ENCODE results near the gene ZNF800. TPM values are rescaled to one million over a fixed set of nuclear protein-coding genes. Genes with fewer than 3 reads are reported as not detected.
"Not testable (repeated sequence)": the region's sequence is repeated elsewhere in the genome, so short reads cannot be mapped to it uniquely, and the experiment has no call there.

ZNF800 gene
- total and polyA plus RNA-seq, 2 donors from 2014 or later, result 4.5 to 36.8 TPM

GRCh38 chr7:127404286-127405072 lies 12.0 kb upstream of the ZNF800 start:
- Histone ChIP-seq H3K4me3 (ENCODE audit: low read length in 3 of 3) (no peak overlapping the region), H3K9ac (ENCODE audit: low read length in 3 of 3) (no peak overlapping the region), H3K36me3 (ENCODE audit: control insufficient read depth in 2 of 3, insufficient read depth in 3 of 3, low read length in 3 of 3) (no peaks in the 10 kb centered on the region), H3K27ac (ENCODE audit: low read depth in 2 of 2, low read length in 2 of 2) (no peak overlapping the region), H3K27me3 (ENCODE audit: control insufficient read depth, insufficient read depth, low read length) (no peaks in the 10 kb centered on the region), H3K4me1 (ENCODE audit: control insufficient read depth in 2 of 3, insufficient read depth in 2 of 3, low read depth in 1 of 3, low read length in 3 of 3) (no peaks in the 10 kb centered on the region), H3K9me3 (ENCODE audit: control insufficient read depth in 2 of 3, insufficient read depth in 1 of 3, low read length in 3 of 3) (peaks cover 0 to 2% (median 0%) of the 10 kb centered on the region in 3 donors)
- intact Hi-C loops (cut with DNase I), result no loop called here
- no peak for FAIRE-seq
- TF ChIP-seq, protein P1, sequence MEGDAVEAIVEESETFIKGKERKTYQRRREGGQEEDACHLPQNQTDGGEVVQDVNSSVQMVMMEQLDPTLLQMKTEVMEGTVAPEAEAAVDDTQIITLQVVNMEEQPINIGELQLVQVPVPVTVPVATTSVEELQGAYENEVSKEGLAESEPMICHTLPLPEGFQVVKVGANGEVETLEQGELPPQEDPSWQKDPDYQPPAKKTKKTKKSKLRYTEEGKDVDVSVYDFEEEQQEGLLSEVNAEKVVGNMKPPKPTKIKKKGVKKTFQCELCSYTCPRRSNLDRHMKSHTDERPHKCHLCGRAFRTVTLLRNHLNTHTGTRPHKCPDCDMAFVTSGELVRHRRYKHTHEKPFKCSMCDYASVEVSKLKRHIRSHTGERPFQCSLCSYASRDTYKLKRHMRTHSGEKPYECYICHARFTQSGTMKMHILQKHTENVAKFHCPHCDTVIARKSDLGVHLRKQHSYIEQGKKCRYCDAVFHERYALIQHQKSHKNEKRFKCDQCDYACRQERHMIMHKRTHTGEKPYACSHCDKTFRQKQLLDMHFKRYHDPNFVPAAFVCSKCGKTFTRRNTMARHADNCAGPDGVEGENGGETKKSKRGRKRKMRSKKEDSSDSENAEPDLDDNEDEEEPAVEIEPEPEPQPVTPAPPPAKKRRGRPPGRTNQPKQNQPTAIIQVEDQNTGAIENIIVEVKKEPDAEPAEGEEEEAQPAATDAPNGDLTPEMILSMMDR (IDR thresholded peaks at IDR 0.05; ENCODE audit: borderline replicate concordance, extremely low read depth, insufficient read depth), result no peak
- no peak for DNase-seq

GRCh38 chr7:127396184-127396583 lies 3.7 kb upstream of the ZNF800 start:
- no peak overlapping the region for H3K9ac ChIP-seq (ENCODE audit: low read length in 3 of 3)
- peaks cover 0 to 2% (median 0%) of the 10 kb centered on the region in 3 donors for H3K4me1 ChIP-seq (ENCODE audit: control insufficient read depth in 2 of 3, insufficient read depth in 2 of 3, low read depth in 1 of 3, low read length in 3 of 3)
- H3K27me3 ChIP-seq (ENCODE audit: control insufficient read depth, insufficient read depth, low read length), result peaks cover 5% of the 10 kb centered on the region
- FAIRE-seq, result no peak
- H3K9me3 ChIP-seq (ENCODE audit: control insufficient read depth in 2 of 3, insufficient read depth in 1 of 3, low read length in 3 of 3), result no peaks in the 10 kb centered on the region
- TF ChIP-seq, protein P1 (IDR thresholded peaks at IDR 0.05; ENCODE audit: borderline replicate concordance, extremely low read depth, insufficient read depth), result no peak
- no peak overlapping the region for H3K4me3 ChIP-seq (ENCODE audit: low read length in 3 of 3)
- no peak for DNase-seq
- intact Hi-C loops (cut with DNase I), result no loop called here
- H3K36me3 ChIP-seq (ENCODE audit: control insufficient read depth in 2 of 3, insufficient read depth in 3 of 3, low read length in 3 of 3), result no peaks in the 10 kb centered on the region
- no peak overlapping the region for H3K27ac ChIP-seq (ENCODE audit: low read depth in 2 of 2, low read length in 2 of 2)

DNA sequence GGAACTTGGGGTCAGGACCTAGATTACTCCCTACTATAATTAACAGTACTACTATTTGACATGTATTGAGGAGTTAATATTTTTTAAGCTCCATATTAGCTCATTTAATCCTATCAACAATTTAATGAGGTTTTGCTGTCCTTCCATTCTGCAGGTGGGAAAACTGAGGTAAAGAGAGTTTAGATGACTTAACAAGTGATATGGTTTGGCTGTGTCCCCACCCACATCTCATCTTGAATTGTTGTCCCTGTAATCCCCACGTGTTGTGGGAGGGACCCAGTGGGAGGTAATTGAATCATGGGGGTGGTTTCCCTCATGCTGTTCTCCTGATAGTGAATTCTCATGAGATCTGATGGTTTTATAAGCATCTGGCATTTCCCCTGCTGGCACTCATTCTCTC lies 2.6 kb upstream of the ZNF800 start:
- FAIRE-seq; H3K9ac ChIP-seq (ENCODE audit: low read length in 3 of 3); H3K4me1 ChIP-seq (ENCODE audit: control insufficient read depth in 2 of 3, insufficient read depth in 2 of 3, low read depth in 1 of 3, low read length in 3 of 3); H3K9me3 ChIP-seq (ENCODE audit: control insufficient read depth in 2 of 3, insufficient read depth in 1 of 3, low read length in 3 of 3); H3K27ac ChIP-seq (ENCODE audit: low read depth in 2 of 2, low read length in 2 of 2); H3K4me3 ChIP-seq (ENCODE audit: low read length in 3 of 3); H3K36me3 ChIP-seq (ENCODE audit: control insufficient read depth in 2 of 3, insufficient read depth in 3 of 3, low read length in 3 of 3); DNase-seq; intact Hi-C loops (cut with DNase I); H3K27me3 ChIP-seq (ENCODE audit: control insufficient read depth, insufficient read depth, low read length): not testable (repeated sequence)

GRCh38 chr7:127393368-127394058 lies 1.0 kb upstream of the ZNF800 start:
- no peaks in the 10 kb centered on the region for H3K9me3 ChIP-seq (ENCODE audit: control insufficient read depth in 2 of 3, insufficient read depth in 1 of 3, low read length in 3 of 3)
- peaks cover 0 to 4% (median 0%) of the 10 kb centered on the region in 3 donors for H3K4me1 ChIP-seq (ENCODE audit: control insufficient read depth in 2 of 3, insufficient read depth in 2 of 3, low read depth in 1 of 3, low read length in 3 of 3)
- TF ChIP-seq, protein P1 (IDR thresholded peaks at IDR 0.05; ENCODE audit: borderline replicate concordance, extremely low read depth, insufficient read depth), result peak; percentile 0
- intact Hi-C loops (cut with DNase I), result no loop called here
- H3K9ac ChIP-seq (ENCODE audit: low read length in 3 of 3), result peak overlapping the region; percentile 77 to 97 (median 87)
- peak in 3 of 5 donors; percentile 17 to 63 (median 38) for DNase-seq
- H3K27ac ChIP-seq (ENCODE audit: low read depth in 2 of 2, low read length in 2 of 2), result peak overlapping the region in 1 of 2 donors; percentile 94
- peak overlapping the region; percentile 84 to 99 (median 89) for H3K4me3 ChIP-seq (ENCODE audit: low read length in 3 of 3)
- FAIRE-seq, result no peak
- H3K27me3 ChIP-seq (ENCODE audit: control insufficient read depth, insufficient read depth, low read length), result peaks cover 5% of the 10 kb centered on the region
- peaks cover 0 to 2% (median 0%) of the 10 kb centered on the region in 3 donors for H3K36me3 ChIP-seq (ENCODE audit: control insufficient read depth in 2 of 3, insufficient read depth in 3 of 3, low read length in 3 of 3)
